Stimulated activated CD4-positive, alpha-beta T cell treated with anti-CD3 and anti-CD28 coated beads, Interleukin-4, amount 100 ng/mL, for 1 hour (primary cell): ENCODE measurements around the gene CCSER2.
A peak's percentile ranks its signal among the peaks of the same experiment; 100 is the strongest.
"Not testable (repeated sequence)": the region's sequence is repeated elsewhere in the genome, so short reads cannot be mapped to it uniquely, and the experiment has no call there.

Experiments
- DNase-seq: peaks from one replicate; pipeline ENCODE4 v3.0.0-alpha.2; 2020

The CCSER2 gene, protein sequence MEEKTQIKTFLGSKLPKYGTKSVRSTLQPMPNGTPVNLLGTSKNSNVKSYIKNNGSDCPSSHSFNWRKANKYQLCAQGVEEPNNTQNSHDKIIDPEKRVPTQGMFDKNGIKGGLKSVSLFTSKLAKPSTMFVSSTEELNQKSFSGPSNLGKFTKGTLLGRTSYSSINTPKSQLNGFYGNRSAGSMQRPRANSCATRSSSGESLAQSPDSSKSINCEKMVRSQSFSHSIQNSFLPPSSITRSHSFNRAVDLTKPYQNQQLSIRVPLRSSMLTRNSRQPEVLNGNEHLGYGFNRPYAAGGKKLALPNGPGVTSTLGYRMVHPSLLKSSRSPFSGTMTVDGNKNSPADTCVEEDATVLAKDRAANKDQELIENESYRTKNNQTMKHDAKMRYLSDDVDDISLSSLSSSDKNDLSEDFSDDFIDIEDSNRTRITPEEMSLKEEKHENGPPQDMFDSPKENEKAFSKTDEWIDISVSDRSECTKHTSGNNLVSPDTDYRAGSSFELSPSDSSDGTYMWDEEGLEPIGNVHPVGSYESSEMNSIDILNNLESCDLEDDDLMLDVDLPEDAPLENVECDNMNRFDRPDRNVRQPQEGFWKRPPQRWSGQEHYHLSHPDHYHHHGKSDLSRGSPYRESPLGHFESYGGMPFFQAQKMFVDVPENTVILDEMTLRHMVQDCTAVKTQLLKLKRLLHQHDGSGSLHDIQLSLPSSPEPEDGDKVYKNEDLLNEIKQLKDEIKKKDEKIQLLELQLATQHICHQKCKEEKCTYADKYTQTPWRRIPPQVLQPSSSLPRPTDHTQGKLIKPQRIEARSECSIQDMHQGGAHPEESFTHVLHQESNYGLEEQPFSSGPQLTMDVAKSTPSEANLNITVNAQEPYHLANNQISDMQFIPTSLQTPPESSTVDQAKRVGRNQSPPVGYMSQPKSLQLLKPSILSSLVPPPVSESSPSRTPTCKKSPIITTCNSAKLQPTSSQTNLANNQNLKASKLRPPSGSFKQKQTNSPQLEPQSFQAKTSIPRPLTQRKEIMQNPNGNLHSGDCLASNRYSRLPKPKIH

DNA sequence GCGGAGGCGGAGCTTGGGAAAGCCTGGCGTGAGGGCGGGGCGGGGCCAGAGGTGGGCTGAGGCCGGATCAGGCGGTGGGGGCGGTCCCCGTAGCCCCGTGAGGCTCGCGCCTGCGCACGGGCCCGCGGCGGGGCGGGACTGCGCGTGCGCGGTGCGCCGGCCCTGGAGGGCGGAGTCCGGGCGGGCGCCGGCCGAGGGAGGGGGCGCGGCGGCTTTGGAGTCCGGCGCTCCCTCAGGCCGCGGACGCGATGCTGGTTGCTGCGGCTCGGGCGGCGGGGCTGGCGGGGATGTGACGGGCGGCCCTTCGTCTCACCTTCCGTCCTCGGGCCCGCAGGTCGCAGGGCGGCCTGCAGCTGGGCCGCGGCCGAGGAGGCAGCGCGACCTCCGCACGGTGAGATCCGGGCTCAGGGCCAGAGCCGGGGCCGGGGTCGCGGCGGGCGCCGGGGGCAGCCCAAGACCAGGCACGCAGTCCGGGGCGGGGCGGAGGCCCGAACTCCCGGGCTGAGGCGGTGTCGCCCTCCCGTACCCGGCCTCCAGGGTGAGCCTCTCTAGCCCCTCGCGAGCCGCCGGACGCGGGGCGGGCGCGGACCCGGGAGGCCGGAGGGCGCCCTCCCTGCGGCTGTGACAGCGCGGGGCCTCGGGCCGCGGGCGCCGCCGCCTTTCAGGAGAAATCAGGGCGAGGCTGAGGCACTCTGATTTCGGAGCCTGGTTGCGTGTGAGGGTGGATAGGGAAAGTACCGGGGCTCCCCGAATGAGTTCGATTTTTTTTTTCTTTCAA, at the start of gene CCSER2:
CCSER2 (plus strand) TSS at position 172 of the 778 bp plus-strand sequence. CDS start 42,464 bp downstream, outside the sequence.
- peak; percentile 92 for DNase-seq

DNA sequence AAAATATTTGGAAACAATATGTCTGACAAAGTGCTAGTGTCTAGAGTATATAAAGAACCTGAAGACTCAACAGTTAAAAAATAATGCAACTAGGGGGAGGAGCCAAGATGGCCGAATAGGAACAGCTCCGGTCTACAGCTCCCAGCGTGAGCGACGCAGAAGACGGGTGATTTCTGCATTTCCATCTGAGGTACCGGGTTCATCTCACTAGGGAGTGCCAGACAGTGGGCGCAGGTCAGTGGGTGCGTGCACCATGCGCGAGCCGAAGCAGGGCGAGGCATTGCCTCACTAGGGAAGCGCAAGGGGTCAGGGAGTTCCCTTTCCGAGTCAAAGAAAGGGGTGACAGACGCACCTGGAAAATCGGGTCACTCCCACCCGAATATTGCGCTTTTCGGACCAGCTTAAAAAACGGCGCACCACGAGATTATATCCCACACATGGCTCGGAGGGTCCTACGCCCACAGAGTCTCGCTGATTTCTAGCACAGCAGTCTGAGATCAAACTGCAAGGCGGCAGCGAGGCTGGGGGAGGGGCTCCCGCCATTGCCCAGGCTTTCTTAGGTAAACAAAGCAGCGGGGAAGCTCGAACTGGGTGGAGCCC, 48.4 kb upstream of the CCSER2 start:
- DNase-seq: not testable (repeated sequence)

DNA sequence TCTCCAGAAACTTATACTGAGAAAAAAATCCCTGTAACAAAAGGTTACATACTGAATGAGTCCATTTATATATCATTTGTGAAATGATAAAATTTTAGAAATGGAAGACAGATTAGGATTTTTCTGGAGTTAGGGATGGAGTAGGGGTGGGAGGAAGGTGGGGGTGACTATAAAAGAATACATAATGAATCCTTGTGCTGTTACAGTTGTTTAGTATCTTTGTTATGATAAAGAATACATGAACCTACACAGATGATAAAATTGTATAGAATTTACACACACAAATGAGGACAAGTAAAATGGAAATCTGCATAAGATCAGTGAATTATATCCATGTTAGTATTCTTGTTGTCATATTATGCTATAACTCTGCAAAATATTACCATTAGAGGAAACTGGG, 41.7 kb upstream of the CCSER2 start:
- no peak for DNase-seq

DNA sequence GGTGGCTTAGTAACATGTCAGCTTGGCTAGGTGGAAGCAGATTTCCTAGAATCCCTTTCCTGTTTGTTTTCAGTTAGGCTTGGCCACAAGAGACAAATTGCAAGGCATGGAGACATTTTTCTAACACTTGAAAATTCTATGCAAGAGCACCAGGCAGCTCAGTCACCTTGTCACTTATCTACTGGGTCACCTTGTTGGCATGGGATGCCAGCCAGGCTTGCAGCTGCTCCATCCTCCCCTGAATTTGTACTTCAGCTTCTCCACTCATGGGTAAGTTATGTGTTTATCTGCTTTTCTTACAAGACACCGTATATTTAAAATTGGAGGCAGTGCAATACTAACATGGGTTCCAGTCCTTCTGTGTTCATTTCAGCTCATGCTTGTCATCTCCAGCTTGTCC, 40.2 kb upstream of the CCSER2 start:
- no peak for DNase-seq

DNA sequence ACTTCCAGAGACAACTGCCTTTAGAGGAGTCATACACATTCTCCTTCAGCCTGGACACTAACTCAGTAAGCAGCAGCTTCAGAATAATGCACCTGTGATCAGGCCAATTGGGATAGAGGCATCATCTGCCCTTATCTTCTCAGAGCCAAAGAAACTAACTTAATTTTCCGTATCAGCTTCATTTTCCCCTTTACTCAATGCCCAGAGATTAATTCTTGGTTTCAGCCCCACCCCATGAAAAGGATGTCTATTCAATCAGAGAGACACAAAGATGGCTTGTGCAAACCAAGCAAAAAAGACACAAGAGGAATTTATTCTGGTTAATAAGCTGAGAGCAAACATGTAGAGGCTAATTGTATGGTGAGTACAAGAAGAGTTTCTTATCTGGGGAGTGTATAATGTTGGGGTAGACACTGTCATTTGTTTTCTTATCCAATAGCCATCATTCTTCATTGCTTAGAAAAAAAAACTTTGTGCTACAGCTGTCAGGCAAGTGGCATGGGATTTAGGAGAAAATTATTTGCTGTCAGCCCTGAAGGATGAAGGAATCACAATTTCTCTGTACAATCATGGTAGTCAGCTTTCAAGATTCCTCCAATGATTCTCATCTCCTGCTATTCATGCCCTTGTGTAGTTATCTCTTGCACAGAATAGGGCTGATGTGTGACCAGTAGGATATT, 38.7 kb upstream of the CCSER2 start:
- no peak for DNase-seq

DNA sequence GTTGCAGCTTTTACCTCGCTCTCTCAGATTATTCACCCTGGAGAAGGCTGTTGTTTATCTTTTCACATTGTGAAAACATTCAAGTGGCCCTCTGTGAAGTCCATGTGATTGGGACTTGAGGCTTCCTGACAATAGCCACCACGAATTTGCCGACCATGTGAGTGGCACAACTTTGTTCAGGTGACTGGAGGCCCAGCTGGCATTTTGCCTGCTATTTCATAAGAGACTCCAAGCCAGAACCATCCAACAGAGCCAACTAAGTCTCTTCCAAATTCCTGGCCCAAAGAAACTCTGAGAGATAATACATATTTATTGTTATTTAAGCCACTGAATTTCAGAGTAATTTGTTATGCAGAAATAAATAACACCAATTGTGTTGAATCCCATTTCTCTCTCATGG, 38.2 kb upstream of the CCSER2 start:
- no peak for DNase-seq

DNA sequence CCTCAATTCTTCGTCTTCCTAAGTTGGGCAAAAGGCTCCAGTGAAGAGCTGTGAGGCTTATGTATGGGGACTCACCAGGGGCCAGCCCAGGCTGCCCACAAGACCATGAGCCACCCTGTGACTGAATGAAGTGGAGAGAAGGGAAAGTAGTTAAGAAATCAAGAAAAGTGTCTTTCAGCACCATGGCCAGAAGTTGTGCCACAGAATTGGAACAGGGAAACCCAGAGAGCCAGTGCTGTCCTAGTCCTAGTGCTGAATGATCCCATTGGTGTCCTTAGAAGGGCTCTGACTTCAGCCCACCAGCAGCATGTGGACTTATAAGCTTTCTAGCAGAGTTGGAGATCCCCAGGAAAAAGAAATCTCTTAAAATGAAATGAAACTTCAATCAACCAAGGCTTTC, 37.0 kb upstream of the CCSER2 start:
- DNase-seq: no peak

DNA sequence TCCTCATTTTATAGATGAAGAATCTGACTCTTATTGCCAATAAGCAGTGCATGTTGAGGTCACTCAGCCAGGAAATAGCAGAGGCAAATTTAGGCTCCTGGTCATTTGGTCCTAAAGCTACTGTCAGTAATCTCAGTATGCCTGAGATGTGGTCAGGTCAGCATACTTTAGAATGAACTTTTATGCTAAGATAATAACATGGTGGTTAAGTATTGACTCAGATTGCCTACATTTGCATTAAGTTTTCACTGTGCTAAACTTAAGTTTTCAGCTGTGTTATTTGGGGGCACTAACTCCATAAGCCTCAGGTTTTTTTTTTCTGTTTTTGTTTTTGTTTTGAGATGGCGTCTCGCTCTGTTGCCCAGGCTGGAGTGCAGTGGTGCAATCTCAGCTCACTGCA, 35.9 kb upstream of the CCSER2 start:
- DNase-seq: no peak

DNA sequence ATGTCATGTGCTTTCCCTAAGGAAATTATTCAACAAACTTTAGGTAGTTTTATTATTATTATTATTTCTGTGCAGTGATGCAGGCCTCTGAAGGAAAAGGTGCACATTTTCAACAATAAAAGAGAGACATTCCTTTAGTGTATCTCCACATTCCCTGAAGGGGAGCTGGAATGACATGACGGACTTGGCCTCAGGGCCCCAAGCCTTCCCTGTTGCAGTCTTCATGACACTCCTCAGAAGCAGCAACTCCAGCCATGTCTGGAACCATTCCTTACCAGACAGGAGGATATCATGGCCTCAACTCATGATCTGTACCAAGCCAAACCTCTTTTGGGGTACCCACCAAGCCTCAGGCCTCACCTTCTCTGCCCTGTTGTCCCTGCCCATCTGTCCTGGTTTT, 35.2 kb upstream of the CCSER2 start:
- no peak for DNase-seq

DNA sequence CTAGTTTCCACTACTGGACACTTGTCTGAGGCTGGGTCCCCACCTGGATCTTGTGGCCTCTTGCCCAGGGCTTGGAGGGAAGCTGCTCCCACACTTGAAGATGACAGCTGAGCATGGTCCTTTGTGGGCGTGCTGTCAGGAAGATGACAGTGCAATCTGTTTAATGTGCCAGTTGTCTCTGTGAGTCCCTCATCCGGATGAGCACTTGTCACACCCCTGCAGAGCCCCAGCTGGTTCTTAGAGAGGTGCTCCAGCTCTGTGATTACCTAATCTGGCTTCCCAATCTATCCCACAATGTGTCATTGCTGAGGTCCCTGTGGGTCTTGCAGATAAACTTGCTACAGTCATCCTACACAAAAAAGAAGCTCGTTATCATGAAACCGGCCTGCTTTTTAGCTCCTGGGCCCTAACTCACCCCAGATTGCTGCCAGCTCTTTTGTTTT, 34.8 kb upstream of the CCSER2 start:
- DNase-seq: no peak

DNA sequence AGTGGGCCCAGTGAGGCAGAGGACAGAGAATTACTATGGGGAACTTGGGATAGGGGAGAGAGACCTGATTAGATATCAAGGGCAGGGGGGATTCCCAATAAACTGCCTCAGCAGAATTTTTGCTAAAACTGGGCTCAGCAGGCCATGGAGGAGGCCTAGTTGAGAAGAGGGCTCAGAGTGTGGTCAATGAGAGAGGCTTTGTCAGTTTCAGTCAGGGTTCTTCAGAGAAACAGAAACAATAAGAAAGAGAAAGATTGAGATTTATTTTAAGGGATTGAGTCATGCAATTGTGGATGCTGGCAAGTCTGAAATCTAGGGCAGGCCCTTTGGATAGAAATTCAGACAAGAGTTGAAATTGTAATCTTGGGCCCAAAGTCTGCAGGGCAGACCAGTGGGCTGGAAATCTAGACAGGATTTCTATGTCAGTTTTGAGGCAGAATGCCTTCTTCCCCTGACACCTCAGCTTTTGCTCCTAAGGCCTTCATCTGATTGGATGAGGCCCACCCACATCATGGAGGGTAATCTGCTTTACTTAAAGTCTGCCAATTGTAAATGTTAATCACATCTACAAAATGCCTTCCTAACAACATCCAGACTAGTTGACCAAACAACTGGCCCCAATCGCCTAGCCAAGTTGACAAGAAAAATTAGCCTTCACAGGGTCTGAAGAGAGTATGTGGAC, 33.5 kb upstream of the CCSER2 start:
- DNase-seq: no peak

DNA sequence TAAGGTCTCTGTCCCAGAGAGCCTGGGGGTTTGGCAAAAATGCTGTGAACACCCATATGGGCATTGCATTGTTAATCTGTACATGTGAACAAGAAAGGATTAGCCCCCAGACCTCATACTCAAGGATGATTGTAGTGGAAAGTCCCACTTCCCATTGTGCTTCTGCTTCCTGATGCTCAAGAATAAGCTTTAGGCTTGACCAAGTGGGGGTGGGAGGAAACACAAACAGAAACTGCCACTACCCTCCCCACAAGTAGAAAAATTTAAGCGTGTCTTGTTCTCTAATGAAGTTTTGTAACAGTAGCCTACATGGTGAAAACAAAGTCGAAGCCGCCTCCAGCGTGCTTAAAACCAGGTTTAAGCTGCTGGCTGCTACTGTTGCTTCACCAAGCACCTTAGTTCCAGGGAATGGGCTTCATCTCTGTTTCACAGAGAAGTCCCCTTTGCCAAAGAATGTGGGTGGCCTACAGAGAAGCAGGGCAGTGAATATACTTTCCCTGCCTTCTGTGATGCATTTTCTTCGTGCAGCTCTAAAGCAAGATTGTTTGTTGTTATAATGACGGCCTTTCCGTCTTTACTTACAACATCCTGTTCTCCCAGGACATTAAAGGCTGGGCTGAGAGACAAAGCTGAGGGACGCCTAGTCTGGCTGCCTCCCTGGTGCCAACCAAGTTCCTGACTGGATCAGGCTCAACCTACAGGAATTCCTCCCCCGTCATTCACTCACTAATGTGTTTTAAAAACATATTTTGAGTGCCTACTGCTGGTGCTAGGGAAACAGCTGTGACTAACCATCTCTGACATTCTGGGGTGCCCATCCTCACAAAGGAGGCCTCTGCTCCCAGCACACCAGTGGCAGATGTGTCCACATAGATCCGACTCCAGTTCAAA, 32.1 kb upstream of the CCSER2 start:
- DNase-seq: no peak

DNA sequence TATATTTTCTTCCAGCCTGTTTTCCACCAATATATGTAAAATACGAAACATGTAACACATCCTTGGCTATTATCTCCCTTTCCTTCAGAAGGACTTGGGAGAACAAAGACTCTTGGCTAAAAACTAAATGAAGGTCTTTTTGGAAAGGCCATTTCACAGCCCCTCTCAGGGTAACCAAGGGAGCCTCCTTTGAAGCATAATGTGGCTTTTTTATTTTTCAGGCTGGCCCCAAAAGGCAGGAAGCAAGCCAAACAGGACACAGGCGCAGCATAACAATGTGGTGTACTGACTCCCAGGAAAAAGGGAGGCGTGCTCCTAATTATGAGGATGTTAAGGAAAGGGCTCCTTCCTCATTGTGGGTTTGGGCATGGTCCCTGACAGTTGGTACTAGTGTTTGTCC, 30.3 kb upstream of the CCSER2 start:
- no peak for DNase-seq

DNA sequence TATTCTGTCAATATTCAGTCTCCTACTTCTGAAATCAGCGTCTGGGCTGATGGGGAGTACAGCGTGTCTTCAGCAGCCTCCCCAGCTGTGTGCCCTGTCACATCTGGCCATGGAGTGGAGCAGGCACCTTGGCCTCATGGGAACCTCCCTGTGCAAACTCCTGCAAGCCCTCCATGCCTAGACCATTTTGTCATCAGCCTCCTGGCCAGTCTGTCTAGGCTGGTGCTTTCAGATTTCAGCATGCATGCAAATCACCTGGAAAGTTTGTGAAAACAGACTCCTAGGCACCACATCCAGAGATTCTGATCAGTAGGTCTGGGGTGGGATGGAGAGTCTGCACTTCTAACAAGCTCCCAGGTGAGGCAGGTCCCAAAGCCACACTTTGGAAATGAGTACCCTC, 26.2 kb upstream of the CCSER2 start:
- no peak for DNase-seq

DNA sequence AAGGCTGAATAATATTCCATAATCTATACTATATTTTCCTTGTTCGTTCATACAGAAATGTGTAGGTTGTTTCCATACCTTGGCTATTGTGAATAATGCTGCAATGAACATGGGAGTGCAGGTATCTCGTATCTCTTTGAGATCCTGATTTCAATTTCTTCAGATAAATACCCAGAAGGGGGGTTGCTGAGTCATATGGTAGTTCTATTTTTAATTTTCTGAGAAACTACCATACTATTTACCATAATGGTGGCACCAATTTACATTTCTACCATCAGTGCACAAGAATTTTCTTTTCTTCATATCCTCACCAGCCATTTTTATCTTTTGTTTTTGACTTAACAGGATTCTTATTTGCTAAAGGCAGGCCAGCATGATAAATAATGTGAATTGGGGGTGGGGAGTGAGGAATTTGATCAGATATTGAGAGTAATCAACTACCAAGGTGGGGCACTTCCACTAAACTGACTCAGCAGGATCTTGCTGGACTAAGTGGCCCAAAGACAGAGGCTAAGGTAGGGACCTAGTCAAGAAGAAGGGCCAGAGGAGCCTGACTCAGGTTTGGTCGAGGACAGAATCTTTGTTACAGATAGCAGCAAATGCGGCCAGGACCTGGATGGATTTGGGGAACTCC, 21.5 kb upstream of the CCSER2 start:
- no peak for DNase-seq

DNA sequence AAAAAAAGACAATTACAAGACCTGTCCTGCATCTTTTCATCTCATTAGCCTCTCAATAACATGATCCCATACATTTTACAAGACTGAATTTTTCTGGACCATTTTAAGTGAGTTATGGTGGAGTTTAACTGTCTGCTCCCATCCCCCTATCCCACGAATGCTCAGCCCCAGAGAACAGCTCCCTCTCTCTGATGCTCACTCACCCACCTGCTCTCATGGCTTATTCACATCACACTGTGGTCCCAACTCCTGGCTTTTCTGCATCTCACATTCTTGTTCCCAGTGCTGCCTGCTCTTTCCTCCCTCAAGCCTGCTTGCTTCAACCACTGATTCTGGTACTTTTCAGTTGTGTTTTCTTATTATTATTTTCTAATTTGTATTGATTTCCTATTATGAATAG, 20.4 kb upstream of the CCSER2 start:
- DNase-seq: no peak

DNA sequence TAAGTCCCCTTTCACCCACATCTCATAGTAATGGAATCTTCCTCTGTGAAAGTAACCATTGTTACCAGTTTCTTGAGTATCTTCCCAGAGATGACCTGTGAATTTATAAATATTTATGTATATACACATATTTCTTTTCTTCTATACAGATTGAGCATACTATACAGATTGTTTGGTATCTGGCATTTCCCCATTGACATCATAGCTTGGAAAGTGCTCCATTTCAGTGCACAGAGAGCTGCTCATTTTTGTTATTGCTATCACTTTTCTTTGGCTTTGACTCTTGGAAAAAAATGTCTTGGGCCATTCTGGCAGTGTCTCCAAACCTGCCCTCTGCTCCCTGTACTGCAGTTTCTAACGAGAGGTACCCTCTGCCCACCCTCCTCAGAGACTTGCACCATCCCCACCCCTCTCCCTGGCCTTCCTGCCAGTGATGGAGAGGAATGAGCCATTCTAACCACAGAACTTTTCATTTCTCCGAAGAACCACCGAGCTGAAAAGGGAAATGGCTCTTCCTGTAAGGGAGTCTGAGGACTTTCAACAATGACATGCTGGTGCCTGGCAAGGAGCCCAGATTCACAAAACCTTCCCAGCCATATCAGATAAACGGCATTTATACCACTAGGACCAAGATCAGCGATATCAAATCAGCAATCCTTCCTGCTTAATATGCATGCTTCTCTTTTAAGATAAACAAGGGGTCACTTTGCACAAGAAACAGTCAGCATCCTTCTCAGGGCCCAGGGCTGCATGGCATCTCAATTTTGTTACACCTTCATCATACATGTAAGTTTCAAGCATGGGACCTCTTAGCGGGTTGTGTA, 19.7 kb upstream of the CCSER2 start:
- DNase-seq: peak; percentile 30

DNA sequence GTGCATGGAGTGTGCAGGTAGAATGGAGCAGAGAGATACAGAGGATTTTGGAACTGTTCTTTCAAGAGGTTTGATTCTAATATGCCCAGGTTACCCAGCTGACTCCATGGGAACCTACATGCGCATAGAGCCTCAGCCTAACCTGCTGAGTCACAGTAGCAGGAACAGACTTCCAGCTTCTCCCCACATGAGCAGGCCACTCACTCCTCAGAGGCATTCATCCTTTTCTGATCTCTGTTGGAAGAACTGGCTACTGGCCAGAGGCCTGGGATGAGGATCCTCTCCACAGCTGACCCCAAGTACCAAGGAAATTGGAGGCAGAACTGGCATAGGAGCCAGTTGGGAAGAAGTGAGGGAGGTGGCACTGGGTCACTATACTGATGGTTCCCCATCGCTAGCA, 17.9 kb upstream of the CCSER2 start:
- no peak for DNase-seq

DNA sequence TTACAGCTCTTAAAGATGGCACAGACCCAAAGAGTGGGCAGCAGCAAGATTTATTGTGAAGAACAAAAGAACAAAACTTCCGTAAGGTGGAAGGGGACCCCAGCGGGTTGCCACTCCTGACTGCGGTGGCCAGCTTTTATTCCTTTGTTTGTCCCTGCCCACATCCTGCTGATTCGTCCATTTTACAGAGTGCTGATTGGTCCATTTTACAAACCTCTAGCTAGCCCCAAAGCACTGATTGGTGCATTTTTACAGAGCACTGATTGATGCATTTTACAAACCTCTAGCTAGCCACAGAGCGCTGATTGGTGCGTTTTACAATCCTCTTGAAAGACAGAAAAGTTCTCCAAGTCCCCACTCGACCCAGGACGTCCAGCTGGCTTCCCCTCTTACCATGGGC, 16.8 kb upstream of the CCSER2 start:
- DNase-seq: no peak
